ENCODE data around the gene KRT82. TPM values are rescaled to one million over a fixed set of nuclear protein-coding genes. Genes with fewer than 3 reads are reported as not detected.

The KRT82 gene
- total RNA-seq, 5 donors from 2014 or later (not counting 1 experiment from before 2014, with no cell fraction given), result not detected

GRCh38 chr12:52446367-52447045, 40.4 kb upstream of the KRT82 start:
- Mint-ChIP-seq H3K4me3 (no peak overlapping the region), H3K4me1 (peaks cover 0 to 2% (median 0%) of the 10 kb centered on the region in 3 donors), H3K27me3 (peaks cover 28 to 29% of the 10 kb centered on the region in 2 donors), H3K9me3 (no peaks in the 10 kb centered on the region), H3K27ac (no peak overlapping the region), H3K36me3 (no peaks in the 10 kb centered on the region)
- no peaks in the 10 kb centered on the region for H3K9me3 ChIP-seq
- no peaks in the 10 kb centered on the region for H3K4me1 ChIP-seq (ENCODE audit: control insufficient read depth in 1 of 2, extremely low read depth in 1 of 2, insufficient read depth in 2 of 2, low read length in 2 of 2)
- H3K4me3 ChIP-seq (ENCODE audit: control insufficient read depth in 1 of 2, extremely low read depth in 1 of 2, low read length in 1 of 2), result no peak overlapping the region
- 89% methylated on average over 2 of the region's 6 CpGs for WGBS (ENCODE audit: insufficient coverage)
- POLR2A ChIA-PET, result interaction anchor here in 1 of 2 donors (0.6 kb wide), 1 partner anchor 48 kb away, joined by 3 read pairs; no protein-coding TSS in a partner anchor
- no peak for DNase-seq
- ATAC-seq (replicated peaks in 1 of 4), result no peak
- H3K27me3 ChIP-seq (replicated peaks in 1 of 2; ENCODE audit: control insufficient read depth in 2 of 2, extremely low read depth in 1 of 2, insufficient read depth in 2 of 2, low read length in 1 of 2), result peaks cover 9 to 13% of the 10 kb centered on the region in 2 experiments
- H3K27ac ChIP-seq (ENCODE audit: low read length), result no peak overlapping the region
- no peaks in the 10 kb centered on the region for H3K36me3 ChIP-seq (ENCODE audit: control insufficient read depth in 2 of 2, extremely low read depth in 1 of 2, insufficient read depth in 1 of 2, low read length in 1 of 2)
- CTCF ChIA-PET, result no interaction called here

- Mint-ChIP-seq H3K4me1 (peaks cover 0 to 2% (median 0%) of the 10 kb centered on the region in 3 donors), H3K9me3 (no peaks in the 10 kb centered on the region), H3K27me3 (peaks cover 32 to 34% of the 10 kb centered on the region in 2 donors), H3K36me3 (no peaks in the 10 kb centered on the region), H3K27ac (no peak overlapping the region), H3K4me3 (no peak overlapping the region)
- WGBS (ENCODE audit: insufficient coverage), result 27% methylated on average over 2 of the region's 3 CpGs
- no peak overlapping the region for H3K4me3 ChIP-seq (ENCODE audit: control insufficient read depth in 1 of 2, extremely low read depth in 1 of 2, low read length in 1 of 2)
- H3K27me3 ChIP-seq (replicated peaks in 1 of 2; ENCODE audit: control insufficient read depth in 2 of 2, extremely low read depth in 1 of 2, insufficient read depth in 2 of 2, low read length in 1 of 2), result peaks cover 9 to 17% of the 10 kb centered on the region in 2 experiments
- ChIA-PET CTCF (no interaction called here), POLR2A (no interaction called here)
- no peaks in the 10 kb centered on the region for H3K36me3 ChIP-seq (ENCODE audit: control insufficient read depth in 2 of 2, extremely low read depth in 1 of 2, insufficient read depth in 1 of 2, low read length in 1 of 2)
- no peak for ATAC-seq (replicated peaks in 1 of 4)
- DNase-seq, result no peak
- H3K9me3 ChIP-seq, result no peaks in the 10 kb centered on the region
- H3K27ac ChIP-seq (ENCODE audit: low read length), result no peak overlapping the region
- no peaks in the 10 kb centered on the region for H3K4me1 ChIP-seq (ENCODE audit: control insufficient read depth in 1 of 2, extremely low read depth in 1 of 2, insufficient read depth in 2 of 2, low read length in 2 of 2)
Observed at GRCh38 chr12:52445876-52446275, 39.7 kb upstream of the KRT82 start.

- ATAC-seq (replicated peaks in 1 of 4) (no peak), DNase-seq (no peak)
- no peaks in the 10 kb centered on the region for H3K9me3 Mint-ChIP-seq
- POLR2A ChIA-PET, result no interaction called here
- Histone ChIP-seq H3K9me3 (no peaks in the 10 kb centered on the region), H3K4me3 (ENCODE audit: control insufficient read depth in 1 of 2, extremely low read depth in 1 of 2, low read length in 1 of 2) (no peak overlapping the region), H3K4me1 (ENCODE audit: control insufficient read depth in 1 of 2, extremely low read depth in 1 of 2, insufficient read depth in 2 of 2, low read length in 2 of 2) (no peaks in the 10 kb centered on the region), H3K36me3 (ENCODE audit: control insufficient read depth in 2 of 2, extremely low read depth in 1 of 2, insufficient read depth in 1 of 2, low read length in 1 of 2) (no peaks in the 10 kb centered on the region), H3K27ac (ENCODE audit: low read length) (no peak overlapping the region), H3K27me3 (replicated peaks in 1 of 2; ENCODE audit: control insufficient read depth in 2 of 2, extremely low read depth in 1 of 2, insufficient read depth in 2 of 2, low read length in 1 of 2) (peaks cover 9 to 27% of the 10 kb centered on the region in 2 experiments)
- no peak overlapping the region for H3K4me3 Mint-ChIP-seq
- peaks cover 37% of the 10 kb centered on the region in 2 donors for H3K27me3 Mint-ChIP-seq
- no peak overlapping the region for H3K27ac Mint-ChIP-seq
- H3K36me3 Mint-ChIP-seq, result no peaks in the 10 kb centered on the region
- 84% methylated on average over 2 of the region's 10 CpGs for WGBS (ENCODE audit: insufficient coverage)
- CTCF ChIA-PET, result no interaction called here
- peaks cover 0 to 2% (median 0%) of the 10 kb centered on the region in 3 donors for H3K4me1 Mint-ChIP-seq
Observed at GRCh38 chr12:52444647-52445595, 38.8 kb upstream of the KRT82 start.

- ChIA-PET CTCF (no interaction called here), POLR2A (no interaction called here)
- Mint-ChIP-seq H3K27me3 (peaks cover 34 to 39% of the 10 kb centered on the region in 2 donors), H3K4me1 (peaks cover 0 to 2% (median 0%) of the 10 kb centered on the region in 3 donors), H3K36me3 (no peaks in the 10 kb centered on the region), H3K4me3 (no peak overlapping the region), H3K9me3 (no peaks in the 10 kb centered on the region), H3K27ac (no peak overlapping the region)
- no peaks in the 10 kb centered on the region for H3K4me1 ChIP-seq (ENCODE audit: control insufficient read depth in 1 of 2, extremely low read depth in 1 of 2, insufficient read depth in 2 of 2, low read length in 2 of 2)
- H3K27me3 ChIP-seq (replicated peaks in 1 of 2; ENCODE audit: control insufficient read depth in 2 of 2, extremely low read depth in 1 of 2, insufficient read depth in 2 of 2, low read length in 1 of 2), result peaks cover 9 to 36% of the 10 kb centered on the region in 2 experiments
- WGBS (ENCODE audit: insufficient coverage), result no CpG with 5 or more reads among the region's 3 CpGs
- no peak for DNase-seq
- no peak for ATAC-seq (replicated peaks in 1 of 4)
- no peaks in the 10 kb centered on the region for H3K9me3 ChIP-seq
- H3K27ac ChIP-seq (ENCODE audit: low read length), result no peak overlapping the region
- no peak overlapping the region for H3K4me3 ChIP-seq (ENCODE audit: control insufficient read depth in 1 of 2, extremely low read depth in 1 of 2, low read length in 1 of 2)
- no peaks in the 10 kb centered on the region for H3K36me3 ChIP-seq (ENCODE audit: control insufficient read depth in 2 of 2, extremely low read depth in 1 of 2, insufficient read depth in 1 of 2, low read length in 1 of 2)
Observed at GRCh38 chr12:52443966-52444365, 37.8 kb upstream of the KRT82 start.

- Histone ChIP-seq H3K36me3 (ENCODE audit: control insufficient read depth in 2 of 2, extremely low read depth in 1 of 2, insufficient read depth in 1 of 2, low read length in 1 of 2) (no peaks in the 10 kb centered on the region), H3K4me3 (ENCODE audit: control insufficient read depth in 1 of 2, extremely low read depth in 1 of 2, low read length in 1 of 2) (no peak overlapping the region), H3K4me1 (ENCODE audit: control insufficient read depth in 1 of 2, extremely low read depth in 1 of 2, insufficient read depth in 2 of 2, low read length in 2 of 2) (no peaks in the 10 kb centered on the region), H3K9me3 (no peaks in the 10 kb centered on the region), H3K27me3 (replicated peaks in 1 of 2; ENCODE audit: control insufficient read depth in 2 of 2, extremely low read depth in 1 of 2, insufficient read depth in 2 of 2, low read length in 1 of 2) (peaks cover 9 to 40% of the 10 kb centered on the region in 2 experiments), H3K27ac (ENCODE audit: low read length) (no peak overlapping the region)
- 17% methylated on average over 1 of the region's 6 CpGs for WGBS (ENCODE audit: insufficient coverage)
- Mint-ChIP-seq H3K9me3 (no peaks in the 10 kb centered on the region), H3K36me3 (no peaks in the 10 kb centered on the region), H3K27me3 (peaks cover 34 to 39% of the 10 kb centered on the region in 2 donors), H3K4me3 (no peak overlapping the region), H3K27ac (no peak overlapping the region), H3K4me1 (peaks cover 0 to 2% (median 0%) of the 10 kb centered on the region in 3 donors)
- DNase-seq (no peak), ATAC-seq (replicated peaks in 1 of 4) (no peak)
- CTCF ChIA-PET, result no interaction called here
- POLR2A ChIA-PET, result no interaction called here
Observed at GRCh38 chr12:52442600-52443061, 36.5 kb upstream of the KRT82 start.

- no peaks in the 10 kb centered on the region for H3K36me3 Mint-ChIP-seq
- Histone ChIP-seq H3K36me3 (ENCODE audit: control insufficient read depth in 2 of 2, extremely low read depth in 1 of 2, insufficient read depth in 1 of 2, low read length in 1 of 2) (no peaks in the 10 kb centered on the region), H3K9me3 (no peaks in the 10 kb centered on the region), H3K4me1 (ENCODE audit: control insufficient read depth in 1 of 2, extremely low read depth in 1 of 2, insufficient read depth in 2 of 2, low read length in 2 of 2) (no peaks in the 10 kb centered on the region), H3K27me3 (replicated peaks in 1 of 2; ENCODE audit: control insufficient read depth in 2 of 2, extremely low read depth in 1 of 2, insufficient read depth in 2 of 2, low read length in 1 of 2) (peaks cover 9 to 42% of the 10 kb centered on the region in 2 experiments), H3K27ac (ENCODE audit: low read length) (no peak overlapping the region), H3K4me3 (ENCODE audit: control insufficient read depth in 1 of 2, extremely low read depth in 1 of 2, low read length in 1 of 2) (no peak overlapping the region)
- WGBS (ENCODE audit: insufficient coverage), result 69% methylated on average over 4 of the region's 9 CpGs
- H3K27me3 Mint-ChIP-seq, result peaks cover 40 to 46% of the 10 kb centered on the region in 2 donors
- no peaks in the 10 kb centered on the region for H3K4me1 Mint-ChIP-seq
- DNase-seq, result no peak
- no peak overlapping the region for H3K4me3 Mint-ChIP-seq
- ATAC-seq (replicated peaks in 1 of 4), result no peak
- no peaks in the 10 kb centered on the region for H3K9me3 Mint-ChIP-seq
- ChIA-PET POLR2A (no interaction called here), CTCF (no interaction called here)
- H3K27ac Mint-ChIP-seq, result no peak overlapping the region
Observed at GRCh38 chr12:52441320-52441911, 35.3 kb upstream of the KRT82 start.

All from T-cell (primary cell).